GM20431 (cell line): Measurements from ENCODE around the gene SIRPA.
"Not testable (repeated sequence)": the region's sequence is repeated elsewhere in the genome, so short reads cannot be mapped to it uniquely, and the experiment has no call there.

ENCODE experiments used
- in situ Hi-C: fragments of 300-500 bp; cut with MseI, MboI; formaldehyde crosslinking; loops from one replicate; pipeline ENCODE4 v1.15.0; 2020; ENCODE audit warnings: low sequenced_read_pairs; ENCODE audit not compliant: unreplicated experiment

Gene SIRPA

GRCh38 chr20:1902188-1902587 lies 7.0 kb downstream of the SIRPA start:
- in situ Hi-C loops, result no loop called here

GRCh38 chr20:1904135-1904534 lies 8.9 kb downstream of the SIRPA start:
- in situ Hi-C loops, result no loop called here

GRCh38 chr20:1905009-1905408 lies 9.8 kb downstream of the SIRPA start:
- in situ Hi-C loops, result no loop called here

- in situ Hi-C loops, result no loop called here
These were observed 10.5 kb downstream of the SIRPA start for GRCh38 chr20:1905693-1906092.

- in situ Hi-C loops, result no loop called here
These were observed 11.3 kb downstream of the SIRPA start for GRCh38 chr20:1906361-1907051.

- in situ Hi-C loops, result no loop called here
These were observed 12.4 kb downstream of the SIRPA start for GRCh38 chr20:1907586-1907985.

GRCh38 chr20:1908191-1908590 lies 13.0 kb downstream of the SIRPA start:
- in situ Hi-C loops, result no loop called here

- in situ Hi-C loops, result no loop called here
These were observed 13.9 kb downstream of the SIRPA start for GRCh38 chr20:1909097-1909496.

- in situ Hi-C loops, result no loop called here
These were observed 16.3 kb downstream of the SIRPA start for GRCh38 chr20:1911536-1911935.

- in situ Hi-C loops, result no loop called here
These were observed 16.8 kb downstream of the SIRPA start for GRCh38 chr20:1912053-1912452.

GRCh38 chr20:1912646-1913045 lies 17.4 kb downstream of the SIRPA start:
- in situ Hi-C loops, result no loop called here

- in situ Hi-C loops, result not testable (repeated sequence)
These were observed 20.0 kb downstream of the SIRPA start for GRCh38 chr20:1915233-1915632.

GRCh38 chr20:1915725-1916124 lies 20.5 kb downstream of the SIRPA start:
- in situ Hi-C loops, result no loop called here

GRCh38 chr20:1917786-1918185 lies 22.6 kb downstream of the SIRPA start:
- in situ Hi-C loops, result no loop called here

GRCh38 chr20:1918491-1919165 lies 23.4 kb downstream of the SIRPA start:
- in situ Hi-C loops, result no loop called here

- in situ Hi-C loops, result no loop called here
These were observed 25.0 kb downstream of the SIRPA start for GRCh38 chr20:1920252-1920651.

GRCh38 chr20:1920826-1921225 lies 25.6 kb downstream of the SIRPA start:
- in situ Hi-C loops, result no loop called here

- in situ Hi-C loops, result not testable (repeated sequence)
These were observed 26.8 kb downstream of the SIRPA start for GRCh38 chr20:1921985-1922384.

- in situ Hi-C loops, result no loop called here
These were observed 27.6 kb downstream of the SIRPA start for GRCh38 chr20:1922786-1923185.

- in situ Hi-C loops, result no loop called here
These were observed 30.0 kb downstream of the SIRPA start for GRCh38 chr20:1924910-1925861.

GRCh38 chr20:1926237-1926636 lies 31.0 kb downstream of the SIRPA start:
- in situ Hi-C loops, result no loop called here
